CD4-positive, alpha-beta T cell (primary cell): ENCODE results near the gene TNC. TPM values are rescaled to one million over a fixed set of nuclear protein-coding genes. Genes with fewer than 3 reads are reported as not detected.

ENCODE experiments used
- ATAC-seq: fragments of 200-7000 bp; cut with Tn5 transposase; one replicate; pipeline ENCODE4 v1.10.0; 2022; ENCODE audit warnings: mild to moderate bottlenecking; ENCODE audit not compliant: poor library complexity
- CTCF ChIA-PET: fragments of 350-600 bp; sonication (Branson Sonifier 250); formaldehyde crosslinking; loops from one replicate; lab custom pipeline; 2021; ENCODE audit warnings: antibody characterized with exemption, inconsistent platforms; lab: Charles Lee
- POLR2A ChIA-PET: fragments of 350-600 bp; sonication (Branson Sonifier 250); formaldehyde crosslinking; loops from one replicate; lab custom pipeline; 2021; ENCODE audit warnings: antibody characterized with exemption, inconsistent platforms; lab: Charles Lee
- DNase-seq, 14 experiments: peaks; one replicate each; pipeline ENCODE4 v3.0.0-alpha.2; 2013 to 2020; ENCODE audit warnings: mixed read lengths in 2 of 14
- H3K27ac ChIP-seq, 2 donors: one replicate each; pipeline versions ENCODE4 v1.5.1 to v1.7.0; 2013; ENCODE audit warnings: low read length in 2 of 2, low read depth in 1 of 2, mild to moderate bottlenecking in 1 of 2
- H3K27me3 ChIP-seq, 2 experiments: 1 replicate in 1 of 2; 2 replicates in 1 of 2; pipeline versions ENCODE4 v1.6.1 to v1.7.0; 2013; ENCODE audit warnings: low read length in 2 of 2, control low read depth in 1 of 2, mild to moderate bottlenecking in 1 of 2, moderate library complexity in 1 of 2; ENCODE audit not compliant: insufficient read depth in 2 of 2, control insufficient read depth in 1 of 2
- H3K36me3 ChIP-seq: one replicate; pipeline ENCODE4 v1.6.1; 2013; ENCODE audit warnings: low read length, control low read depth; ENCODE audit not compliant: insufficient read depth
- H3K4me1 ChIP-seq: one replicate; pipeline ENCODE4 v1.6.1; 2013; ENCODE audit warnings: low read length, control low read depth; ENCODE audit not compliant: insufficient read depth
- H3K4me3 ChIP-seq: one replicate; pipeline ENCODE4 v1.5.1; 2013; ENCODE audit warnings: mild to moderate bottlenecking, low read length, moderate library complexity
- H3K9me3 ChIP-seq, 2 experiments: 1 replicate in 1 of 2; 2 replicates in 1 of 2; pipeline versions ENCODE4 v1.6.1 to v1.7.0; 2013; ENCODE audit warnings: low read length in 2 of 2, mild to moderate bottlenecking in 2 of 2, control low read depth in 1 of 2, moderate library complexity in 1 of 2; ENCODE audit not compliant: control insufficient read depth in 1 of 2, insufficient read depth in 1 of 2
- H3K27ac Mint-ChIP-seq: one replicate; pipeline ENCODE4 v1.8.0; 2020; ENCODE audit warnings: mixed read lengths
- H3K27me3 Mint-ChIP-seq: one replicate; pipeline ENCODE4 v1.8.0; 2021; ENCODE audit warnings: mixed read lengths
- H3K36me3 Mint-ChIP-seq: one replicate; pipeline ENCODE4 v1.8.0; 2021; ENCODE audit warnings: low read depth, mixed read lengths
- H3K4me1 Mint-ChIP-seq: one replicate; pipeline ENCODE4 v1.8.0; 2021; ENCODE audit warnings: low read depth, mixed read lengths
- H3K4me3 Mint-ChIP-seq: one replicate; pipeline ENCODE4 v1.8.0; 2020; ENCODE audit warnings: mild to moderate bottlenecking, mixed read lengths
- H3K9me3 Mint-ChIP-seq: one replicate; pipeline ENCODE4 v1.8.0; 2020; ENCODE audit warnings: mixed read lengths
- intact Hi-C, 2 experiments: fragments of 100-400 bp; cut with DNase I in 1 of 2; cut with micrococcal nuclease in 1 of 2; formaldehyde crosslinking; loops; one replicate each; pipeline versions ENCODE4 v1.15.1 to v1.9.0; 2023 to 2025; cut with DNase I, micrococcal nuclease
- total RNA-seq, 174 experiments: library from RNA in 2 of 174; stranded (reverse) in 2 of 174; gene quantifications; one replicate each; pipeline ENCODE4 v1.2.3 and lab custom pipeline; 2021 to 2026
- TF ChIP-seq, protein P1 (sequence below): fragments of 200-600 bp; IDR thresholded peaks from one replicate; pipeline ENCODE4 v1.8.0; 2022; ENCODE audit warnings: antibody characterized with exemption, mild to moderate bottlenecking

TNC gene
- total RNA-seq, 2 experiments from 2014 or later: 0.03 to 0.05 TPM

DNA sequence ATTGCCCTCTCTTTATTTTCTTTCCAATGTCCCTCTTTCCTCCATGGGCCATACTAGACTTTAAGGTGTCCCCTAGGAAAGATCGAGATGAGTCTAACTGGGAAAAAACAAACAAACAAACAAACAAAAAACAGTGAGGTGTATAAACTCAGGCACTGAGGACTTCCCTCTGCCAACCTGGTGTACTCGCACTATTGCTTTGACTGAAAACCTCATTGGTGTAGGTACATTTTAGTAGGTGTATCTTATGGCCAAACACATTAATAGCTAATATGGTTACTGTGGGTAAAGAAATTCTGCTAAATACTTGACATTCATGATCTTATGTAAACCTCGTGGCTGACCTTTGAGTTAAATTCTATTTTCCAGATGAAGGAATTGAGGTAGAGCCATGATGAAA lies 74.3 kb downstream of the TNC start:
- H3K4me3 ChIP-seq: no peak overlapping the region
- Mint-ChIP-seq H3K27ac (no peak overlapping the region), H3K27me3 (peaks cover 10% of the 10 kb centered on the region), H3K4me3 (no peak overlapping the region), H3K36me3 (no peaks in the 10 kb centered on the region), H3K4me1 (no peaks in the 10 kb centered on the region), H3K9me3 (no peaks in the 10 kb centered on the region)
- H3K4me1 ChIP-seq: no peaks in the 10 kb centered on the region
- TF ChIP-seq, protein P1, sequence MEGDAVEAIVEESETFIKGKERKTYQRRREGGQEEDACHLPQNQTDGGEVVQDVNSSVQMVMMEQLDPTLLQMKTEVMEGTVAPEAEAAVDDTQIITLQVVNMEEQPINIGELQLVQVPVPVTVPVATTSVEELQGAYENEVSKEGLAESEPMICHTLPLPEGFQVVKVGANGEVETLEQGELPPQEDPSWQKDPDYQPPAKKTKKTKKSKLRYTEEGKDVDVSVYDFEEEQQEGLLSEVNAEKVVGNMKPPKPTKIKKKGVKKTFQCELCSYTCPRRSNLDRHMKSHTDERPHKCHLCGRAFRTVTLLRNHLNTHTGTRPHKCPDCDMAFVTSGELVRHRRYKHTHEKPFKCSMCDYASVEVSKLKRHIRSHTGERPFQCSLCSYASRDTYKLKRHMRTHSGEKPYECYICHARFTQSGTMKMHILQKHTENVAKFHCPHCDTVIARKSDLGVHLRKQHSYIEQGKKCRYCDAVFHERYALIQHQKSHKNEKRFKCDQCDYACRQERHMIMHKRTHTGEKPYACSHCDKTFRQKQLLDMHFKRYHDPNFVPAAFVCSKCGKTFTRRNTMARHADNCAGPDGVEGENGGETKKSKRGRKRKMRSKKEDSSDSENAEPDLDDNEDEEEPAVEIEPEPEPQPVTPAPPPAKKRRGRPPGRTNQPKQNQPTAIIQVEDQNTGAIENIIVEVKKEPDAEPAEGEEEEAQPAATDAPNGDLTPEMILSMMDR: no peak
- ChIA-PET CTCF (no interaction called here), POLR2A (no interaction called here)
- no peak overlapping the region for H3K27ac ChIP-seq
- ATAC-seq (no peak), DNase-seq (no peak)
- peaks cover 0 to 4% of the 10 kb centered on the region in 2 experiments for H3K27me3 ChIP-seq
- H3K36me3 ChIP-seq: no peaks in the 10 kb centered on the region
- intact Hi-C loops: loop anchor here in 1 of 2 experiments (10.0 kb wide), 1 partner anchor 61 kb away; no protein-coding TSS in a partner anchor
- H3K9me3 ChIP-seq: no peaks in the 10 kb centered on the region

DNA sequence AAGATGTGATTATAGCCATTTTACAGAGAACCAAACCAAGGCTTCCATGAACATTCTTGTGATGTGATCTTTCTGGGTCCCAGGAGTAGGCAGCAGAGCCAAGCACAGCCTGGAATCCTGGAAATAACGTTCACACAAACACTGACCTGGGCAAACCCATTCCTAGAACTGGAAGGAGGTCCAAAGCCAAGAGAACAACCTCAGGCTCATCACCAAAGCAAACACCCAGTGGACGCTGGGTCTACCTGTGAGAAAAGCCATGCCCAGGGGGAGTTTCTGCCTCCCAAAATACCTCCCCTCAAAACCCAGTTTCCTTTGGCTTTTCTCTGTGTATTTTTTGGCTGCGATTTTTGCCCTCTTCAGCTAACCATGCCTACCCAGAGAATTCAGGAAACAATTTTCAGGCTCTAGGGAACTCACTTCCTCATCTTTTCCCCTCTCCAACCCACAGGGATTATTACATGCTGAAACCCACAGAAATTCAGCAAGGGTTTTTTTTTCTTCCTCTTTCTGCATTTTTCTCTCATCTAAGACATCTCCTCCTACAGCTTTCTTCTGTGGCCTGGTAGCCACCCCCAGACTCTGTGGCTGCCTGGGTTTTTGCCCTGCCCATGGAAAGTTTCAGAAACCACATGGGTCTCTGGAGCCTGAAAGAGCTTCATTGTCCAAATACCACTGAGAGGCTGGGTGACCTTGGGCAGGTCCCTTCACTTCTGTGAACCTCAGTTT lies 75.0 kb downstream of the TNC start:
- no peaks in the 10 kb centered on the region for H3K36me3 Mint-ChIP-seq
- ATAC-seq (no peak), DNase-seq (peak in 2 of 14 experiments; percentile 3 to 7)
- Histone ChIP-seq H3K27me3 (no peaks in the 10 kb centered on the region), H3K27ac (no peak overlapping the region), H3K4me3 (no peak overlapping the region), H3K36me3 (no peaks in the 10 kb centered on the region), H3K4me1 (no peaks in the 10 kb centered on the region), H3K9me3 (no peaks in the 10 kb centered on the region)
- ChIA-PET CTCF (no interaction called here), POLR2A (no interaction called here)
- H3K27me3 Mint-ChIP-seq: peaks cover 9% of the 10 kb centered on the region
- H3K4me1 Mint-ChIP-seq: no peaks in the 10 kb centered on the region
- TF ChIP-seq, protein P1: no peak
- no peak overlapping the region for H3K4me3 Mint-ChIP-seq
- no peaks in the 10 kb centered on the region for H3K9me3 Mint-ChIP-seq
- H3K27ac Mint-ChIP-seq: no peak overlapping the region
- intact Hi-C loops: loop anchor here in 1 of 2 experiments (10.0 kb wide), 1 partner anchor 62 kb away; no protein-coding TSS in a partner anchor

DNA sequence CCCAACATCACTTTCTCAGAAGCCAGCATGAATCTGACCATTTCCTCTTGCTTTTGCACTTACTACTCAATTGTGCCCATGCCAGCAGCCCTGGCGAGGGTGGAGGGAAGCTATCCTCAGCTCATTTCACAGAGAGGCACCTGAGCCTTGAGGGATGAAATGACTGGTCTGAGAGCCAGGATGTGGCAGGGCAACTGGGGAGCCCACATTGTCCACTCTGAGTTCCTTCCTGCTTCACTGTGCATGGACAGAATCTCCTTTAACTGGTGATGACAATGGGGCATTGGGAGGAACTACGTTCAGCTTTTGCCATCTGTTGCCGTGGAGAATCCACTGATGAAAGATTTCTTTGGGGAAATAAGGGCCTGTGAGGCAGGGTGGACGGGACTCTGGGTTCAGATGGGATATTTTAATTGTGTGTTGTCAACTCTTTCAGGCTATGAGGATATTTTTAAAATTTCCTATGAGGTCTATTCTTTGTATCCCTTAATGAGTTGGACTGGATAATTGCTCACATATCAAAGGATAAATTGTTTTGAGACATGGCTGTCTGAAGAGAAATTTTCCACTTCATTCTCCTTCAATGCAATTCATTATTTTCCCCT lies 78.3 kb downstream of the TNC start:
- no peak overlapping the region for H3K4me3 Mint-ChIP-seq
- no peak for DNase-seq
- ChIA-PET POLR2A (no interaction called here), CTCF (no interaction called here)
- H3K36me3 ChIP-seq: no peaks in the 10 kb centered on the region
- H3K4me3 ChIP-seq: no peak overlapping the region
- intact Hi-C loops: loop anchor here in 1 of 2 experiments (10.0 kb wide), 1 partner anchor 65 kb away; no protein-coding TSS in a partner anchor
- no peaks in the 10 kb centered on the region for H3K9me3 ChIP-seq
- H3K9me3 Mint-ChIP-seq: no peaks in the 10 kb centered on the region
- no peak overlapping the region for H3K27ac Mint-ChIP-seq
- no peak for ATAC-seq
- H3K27me3 ChIP-seq: no peaks in the 10 kb centered on the region
- H3K36me3 Mint-ChIP-seq: no peaks in the 10 kb centered on the region
- H3K27ac ChIP-seq: no peak overlapping the region
- TF ChIP-seq, protein P1: no peak
- peaks cover 9% of the 10 kb centered on the region for H3K4me1 ChIP-seq
- peaks cover 7% of the 10 kb centered on the region for H3K4me1 Mint-ChIP-seq
- peaks cover 5% of the 10 kb centered on the region for H3K27me3 Mint-ChIP-seq
